RCC 7860 (cell line): ENCODE measurements around the gene RB1.
"Not testable (repeated sequence)": the region's sequence is repeated elsewhere in the genome, so short reads cannot be mapped to it uniquely, and the experiment has no call there.

ENCODE experiments used
- DNase-seq: peaks from one replicate; pipeline ENCODE4 v3.0.0-alpha.2; 2015; ENCODE audit warnings: low spot score
- FAIRE-seq: peaks from 2 replicates; lab custom pipeline; 2012; peaks lifted over from hg19 to GRCh38; lab: Jason Lieb, UNC

Gene RB1

GRCh38 chr13:48344264-48344663 is 40.7 kb downstream of the RB1 start:
- DNase-seq (no peak), FAIRE-seq (no peak)

DNA sequence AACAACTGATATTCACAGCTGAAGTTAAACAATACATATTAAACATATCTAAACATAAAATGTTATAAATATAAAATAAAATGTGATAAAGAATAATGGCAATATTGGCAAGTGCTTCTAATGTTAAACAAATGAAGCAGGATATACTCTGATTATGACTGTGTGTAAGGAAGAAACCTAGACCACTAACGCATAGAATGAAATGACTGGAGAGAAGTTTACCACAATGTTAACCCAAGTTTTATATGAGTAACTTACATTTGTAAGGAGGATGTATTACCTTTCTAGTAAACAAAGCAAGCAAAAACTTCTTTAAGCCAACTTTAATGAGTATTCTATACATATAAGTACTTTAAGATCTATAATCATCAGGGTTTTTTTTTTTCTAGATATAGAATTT is 43.0 kb downstream of the RB1 start:
- DNase-seq (no peak), FAIRE-seq (no peak)

DNA sequence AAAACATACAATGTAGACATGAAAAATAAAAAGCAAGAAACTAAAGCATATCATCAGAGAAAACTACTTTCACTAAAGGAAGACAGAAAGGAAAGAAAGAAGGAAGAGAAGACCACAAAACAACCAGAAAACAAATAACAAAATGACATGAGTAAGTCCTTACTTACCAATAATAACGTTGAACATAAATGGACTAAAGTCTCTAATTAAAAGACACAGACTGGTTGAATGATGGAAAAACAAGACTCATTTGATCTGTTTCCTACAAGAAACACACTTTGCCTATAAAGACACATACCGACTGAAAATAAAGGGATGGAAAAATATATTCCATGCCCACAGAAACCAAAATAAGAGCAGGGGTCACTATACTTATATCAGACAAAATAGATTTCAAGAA is 46.0 kb downstream of the RB1 start:
- FAIRE-seq (no peak), DNase-seq (no peak)

GRCh38 chr13:48353590-48353989 is 50.0 kb downstream of the RB1 start:
- no peak for DNase-seq
- no peak for FAIRE-seq

GRCh38 chr13:48355524-48355923 is 52.0 kb downstream of the RB1 start:
- FAIRE-seq, DNase-seq: not testable (repeated sequence)

DNA sequence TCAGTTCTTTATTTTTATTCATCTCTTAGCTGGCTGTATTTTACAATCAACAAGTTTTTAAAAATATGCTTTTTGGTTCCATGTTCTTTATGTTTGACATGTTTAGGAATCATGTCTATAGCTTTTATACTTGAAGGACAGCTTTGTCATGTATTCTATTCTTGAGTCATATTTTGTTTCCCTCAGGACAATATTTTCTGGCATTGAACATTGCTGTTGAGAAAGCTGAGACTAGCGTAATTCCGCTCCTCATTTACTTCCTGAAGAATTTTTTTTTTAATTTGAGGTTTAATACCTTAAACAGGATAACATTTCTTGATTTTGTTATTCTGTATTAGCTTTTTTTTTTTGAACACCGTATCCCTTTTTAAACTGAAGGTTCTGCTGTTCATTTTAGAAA is 53.2 kb downstream of the RB1 start:
- no peak for FAIRE-seq
- no peak for DNase-seq

DNA sequence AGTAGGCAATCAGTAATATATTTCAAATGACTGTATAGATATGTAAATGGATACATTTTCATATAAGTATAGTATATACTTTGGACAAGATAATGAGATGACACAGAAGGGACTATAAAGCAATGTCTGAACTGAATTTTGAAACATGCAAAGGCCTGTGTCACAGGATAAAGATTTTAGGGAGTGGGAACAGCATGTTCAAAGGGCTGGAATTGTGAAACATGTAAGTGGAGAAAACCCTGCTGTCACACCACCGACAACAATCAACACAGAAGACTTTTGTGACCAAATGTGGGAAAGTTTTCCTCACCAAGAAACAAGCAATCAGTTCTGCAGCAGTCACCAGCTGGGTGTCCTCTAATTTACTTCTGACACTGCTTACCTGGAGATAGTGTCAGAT is 66.4 kb downstream of the RB1 start:
- FAIRE-seq (no peak), DNase-seq (no peak)

- no peak for FAIRE-seq
- DNase-seq: no peak
These were observed 67.3 kb downstream of the RB1 start for GRCh38 chr13:48370815-48371214.

DNA sequence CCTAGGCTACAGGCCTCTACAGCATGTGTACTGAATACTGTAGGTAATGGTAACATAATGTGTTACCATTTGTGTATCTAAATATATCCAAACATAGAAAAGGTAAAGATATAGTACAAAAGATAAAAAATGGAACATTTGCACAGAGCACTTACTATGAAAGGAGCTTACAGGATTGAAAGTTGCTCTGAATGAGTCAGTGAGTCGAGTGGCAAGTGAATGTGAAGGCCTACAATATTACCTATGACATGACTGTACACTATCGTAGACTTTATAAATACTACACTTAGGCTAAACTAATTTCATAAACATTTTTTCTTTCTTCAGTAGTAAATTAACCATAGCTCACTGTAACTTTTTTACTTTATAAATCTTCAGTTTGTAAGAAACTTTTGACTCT is 74.3 kb downstream of the RB1 start:
- FAIRE-seq (no peak), DNase-seq (no peak)

GRCh38 chr13:48380581-48380980 is 77.0 kb downstream of the RB1 start:
- no peak for DNase-seq
- no peak for FAIRE-seq

GRCh38 chr13:48383384-48383783 is 79.8 kb downstream of the RB1 start:
- DNase-seq (no peak), FAIRE-seq (no peak)

DNA sequence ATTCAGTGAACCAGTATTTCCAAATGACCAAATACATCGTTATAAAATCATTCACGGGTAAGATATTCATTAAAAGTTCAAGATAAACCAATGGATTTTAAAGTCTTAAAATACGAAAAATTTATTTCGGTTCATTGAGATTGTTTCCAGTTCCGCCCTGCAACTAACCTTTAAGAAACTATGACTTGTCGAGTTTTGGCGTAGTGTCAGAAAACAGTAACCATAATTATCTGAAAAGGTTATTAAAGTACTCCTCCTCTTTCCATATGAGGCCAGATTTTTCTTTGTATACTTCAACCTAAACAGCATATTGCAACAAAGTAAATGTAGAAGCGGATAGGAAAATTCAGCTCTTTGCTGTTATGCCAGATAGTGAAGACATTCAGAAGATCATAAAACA is 83.3 kb downstream of the RB1 start:
- DNase-seq (no peak), FAIRE-seq (no peak)

GRCh38 chr13:48391257-48391656 is 87.7 kb downstream of the RB1 start:
- FAIRE-seq: no peak
- DNase-seq: no peak

DNA sequence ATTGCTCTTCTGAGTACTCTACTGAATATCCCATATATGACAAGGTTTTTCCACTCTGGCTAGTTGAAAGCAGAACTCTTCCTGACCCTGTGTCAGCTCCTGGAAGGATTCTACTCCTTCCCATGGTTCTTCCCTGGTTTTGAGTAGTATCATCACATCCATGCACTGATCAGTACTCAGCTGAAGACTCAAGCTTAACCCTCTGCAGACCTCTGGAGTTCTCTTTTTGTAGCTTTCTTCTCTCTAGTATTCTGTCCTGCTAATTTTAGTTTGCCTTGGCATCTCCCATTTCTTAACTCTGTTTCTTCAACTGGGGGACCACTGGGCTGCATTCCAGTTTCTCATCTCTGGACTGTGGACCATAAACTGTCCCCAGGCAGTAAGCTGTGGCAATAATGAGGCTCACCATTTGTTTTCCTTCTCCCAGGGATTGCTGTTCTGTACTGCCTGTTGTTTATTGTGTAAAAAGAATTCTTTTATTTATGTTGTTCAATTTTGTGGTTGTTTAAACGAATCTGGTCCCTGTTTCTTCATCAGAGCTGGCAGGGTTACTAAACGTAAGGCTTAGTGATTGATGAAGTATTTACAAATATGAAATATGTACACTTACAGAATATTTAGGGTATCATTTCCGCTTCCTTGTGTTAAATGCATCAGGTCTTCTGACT is 89.6 kb downstream of the RB1 start:
- no peak for DNase-seq
- no peak for FAIRE-seq

DNA sequence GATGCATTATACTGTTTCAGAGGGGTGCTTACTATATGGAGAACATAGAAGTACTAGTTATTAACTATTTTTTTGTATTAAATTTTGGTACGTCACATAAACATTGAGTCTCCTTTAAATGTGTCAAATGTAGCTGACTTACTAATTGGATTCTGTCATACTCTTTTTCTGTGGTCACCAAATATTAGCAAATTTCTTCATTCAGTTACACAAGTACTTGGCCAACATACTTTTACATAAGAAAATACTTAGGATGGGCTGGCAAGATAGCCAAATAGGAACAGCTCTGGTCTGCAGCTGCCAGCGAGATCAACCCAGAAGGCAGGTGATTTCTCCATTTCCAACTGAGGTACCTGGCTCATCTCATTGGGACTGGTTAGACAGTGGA is 90.1 kb downstream of the RB1 start:
- FAIRE-seq: no peak
- no peak for DNase-seq

DNA sequence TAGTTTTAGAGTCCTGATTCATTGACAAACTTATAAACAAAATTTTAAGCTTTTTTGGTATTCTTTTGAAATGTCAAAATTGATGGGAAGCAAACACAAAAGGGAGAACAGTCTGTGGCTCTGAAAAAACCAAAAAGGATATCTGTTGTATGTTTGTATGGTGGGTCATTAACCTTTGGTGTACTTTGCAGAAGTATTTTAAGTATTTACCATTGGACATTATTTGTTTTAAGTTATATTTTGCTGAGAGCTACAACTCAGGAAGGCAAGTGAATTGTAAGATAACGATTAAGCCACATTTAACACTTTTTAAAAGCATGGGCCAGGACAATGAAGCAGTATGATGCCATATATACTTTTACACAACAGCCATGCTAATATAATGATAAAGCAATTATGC is 94.2 kb downstream of the RB1 start:
- no peak for FAIRE-seq
- DNase-seq: no peak

GRCh38 chr13:48398450-48399095 is 95.0 kb downstream of the RB1 start:
- FAIRE-seq: peak; percentile 69
- no peak for DNase-seq

GRCh38 chr13:48400090-48400694 is 96.6 kb downstream of the RB1 start:
- no peak for FAIRE-seq
- DNase-seq: no peak

- no peak for FAIRE-seq
- no peak for DNase-seq
These were observed 97.3 kb downstream of the RB1 start for GRCh38 chr13:48400850-48401291.

GRCh38 chr13:48401480-48401879 is 97.9 kb downstream of the RB1 start:
- DNase-seq (no peak), FAIRE-seq (no peak)

DNA sequence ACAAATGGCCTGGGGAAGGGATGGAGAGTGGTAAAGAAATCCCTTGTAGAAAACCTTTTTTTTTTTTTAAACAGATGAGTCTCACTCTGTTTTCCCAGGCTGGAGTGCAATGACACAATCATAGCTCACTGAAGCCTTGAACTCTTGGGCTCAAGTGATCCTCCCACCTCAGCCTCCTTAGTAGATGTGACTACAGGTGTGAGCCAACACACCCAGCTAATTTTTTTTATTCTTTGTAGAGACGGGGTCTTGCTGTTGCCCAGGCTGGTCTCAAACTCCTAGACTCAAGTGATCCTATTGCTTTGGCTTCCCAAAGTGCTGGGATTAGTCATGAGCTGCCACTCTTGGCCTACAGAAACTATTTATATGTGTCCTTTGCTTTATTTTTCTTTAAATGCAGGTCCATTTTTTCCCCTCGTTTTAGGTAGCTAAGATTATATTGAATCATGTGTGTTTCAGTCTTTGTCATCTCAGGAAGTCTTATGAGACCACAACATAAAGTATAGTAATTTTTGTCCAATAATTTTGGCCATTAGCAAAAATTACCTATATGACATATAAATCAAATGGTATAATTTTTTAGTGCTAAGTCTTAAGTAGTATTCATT is 98.9 kb downstream of the RB1 start:
- DNase-seq (no peak), FAIRE-seq (no peak)

- FAIRE-seq: no peak
These were observed 99.6 kb downstream of the RB1 start for GRCh38 chr13:48403151-48403631.

More at GRCh38 chr13:48403151-48403631, 99.6 kb downstream of the RB1 start:
- DNase-seq: no peak
